ENCODE data around the gene PPP1R3G.

DNA sequence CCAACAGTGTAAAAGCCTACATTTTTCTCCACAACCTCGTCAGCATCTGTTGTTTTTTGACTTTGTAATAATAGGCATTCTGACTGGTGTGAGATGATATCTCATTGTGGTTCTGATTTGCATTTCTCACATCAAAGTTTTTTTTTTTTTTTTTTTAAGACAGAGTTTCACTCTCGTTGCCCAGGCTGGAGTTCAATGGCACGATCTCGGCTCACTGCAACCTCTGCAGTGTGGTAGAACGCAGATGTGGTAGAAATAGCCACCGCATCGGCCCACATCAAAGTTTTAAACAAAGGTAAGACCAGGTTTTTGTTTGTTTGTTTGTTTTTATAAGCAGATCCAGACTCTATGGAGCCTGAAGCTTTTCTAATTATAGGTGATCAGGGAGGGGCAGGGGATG is 12.7 kb upstream of the PPP1R3G start:
- no peak for TF ChIP-seq CREB5 (CRISPR knock-in tag; IDR thresholded peaks at IDR 0.05; ENCODE audit: low read depth)
- TF ChIP-seq, protein P1, sequence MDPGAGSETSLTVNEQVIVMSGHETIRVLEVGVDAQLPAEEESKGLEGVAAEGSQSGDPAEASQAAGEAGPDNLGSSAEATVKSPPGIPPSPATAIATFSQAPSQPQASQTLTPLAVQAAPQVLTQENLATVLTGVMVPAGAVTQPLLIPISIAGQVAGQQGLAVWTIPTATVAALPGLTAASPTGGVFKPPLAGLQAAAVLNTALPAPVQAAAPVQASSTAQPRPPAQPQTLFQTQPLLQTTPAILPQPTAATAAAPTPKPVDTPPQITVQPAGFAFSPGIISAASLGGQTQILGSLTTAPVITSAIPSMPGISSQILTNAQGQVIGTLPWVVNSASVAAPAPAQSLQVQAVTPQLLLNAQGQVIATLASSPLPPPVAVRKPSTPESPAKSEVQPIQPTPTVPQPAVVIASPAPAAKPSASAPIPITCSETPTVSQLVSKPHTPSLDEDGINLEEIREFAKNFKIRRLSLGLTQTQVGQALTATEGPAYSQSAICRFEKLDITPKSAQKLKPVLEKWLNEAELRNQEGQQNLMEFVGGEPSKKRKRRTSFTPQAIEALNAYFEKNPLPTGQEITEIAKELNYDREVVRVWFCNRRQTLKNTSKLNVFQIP (CRISPR knock-in tag; IDR thresholded peaks at IDR 0.05; ENCODE audit: borderline replicate concordance, low read depth) = no peak

All from SK-N-SH treated with all-trans-retinoic acid at 6 μM for 48 hours (cell line).